ENCODE measurements around the gene TMEM225B.
A peak's percentile ranks its signal among the peaks of the same experiment; 100 is the strongest.
"Not testable (repeated sequence)": the region's sequence is repeated elsewhere in the genome, so short reads cannot be mapped to it uniquely, and the experiment has no call there.

The TMEM225B gene

GRCh38 chr7:99579281-99579955 lies 18.6 kb upstream of the TMEM225B start:
- DNase-seq, result no peak

GRCh38 chr7:99579956-99580777 lies 17.9 kb upstream of the TMEM225B start:
- DNase-seq, result peak; percentile 45

DNA sequence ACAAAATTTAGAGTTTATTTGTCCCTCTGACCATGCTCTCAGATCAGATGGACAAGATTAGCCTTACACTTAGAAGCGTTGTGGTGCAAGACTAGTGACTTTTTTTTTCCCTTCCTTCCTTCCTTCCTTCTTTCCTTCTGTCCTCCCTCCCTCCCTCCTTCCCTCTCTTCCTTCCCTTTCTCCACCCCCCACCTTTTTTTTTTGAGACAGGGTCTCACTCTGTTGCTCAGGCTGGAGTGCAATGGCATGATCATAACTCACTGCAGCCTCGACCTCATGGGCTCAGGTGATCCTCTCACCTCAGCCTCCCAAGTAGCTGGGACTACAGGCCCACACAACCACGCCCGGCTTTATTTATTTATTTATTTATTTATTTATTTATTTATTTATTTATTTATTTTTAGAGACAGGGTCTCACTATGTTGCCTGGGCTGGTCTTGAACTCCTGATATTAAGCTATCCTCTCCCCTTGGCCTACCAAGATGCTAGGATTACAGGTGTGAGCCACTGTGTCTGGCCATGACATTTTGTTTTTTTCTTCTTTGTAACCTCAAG lies 17.2 kb upstream of the TMEM225B start:
- DNase-seq, result not testable (repeated sequence)

DNA sequence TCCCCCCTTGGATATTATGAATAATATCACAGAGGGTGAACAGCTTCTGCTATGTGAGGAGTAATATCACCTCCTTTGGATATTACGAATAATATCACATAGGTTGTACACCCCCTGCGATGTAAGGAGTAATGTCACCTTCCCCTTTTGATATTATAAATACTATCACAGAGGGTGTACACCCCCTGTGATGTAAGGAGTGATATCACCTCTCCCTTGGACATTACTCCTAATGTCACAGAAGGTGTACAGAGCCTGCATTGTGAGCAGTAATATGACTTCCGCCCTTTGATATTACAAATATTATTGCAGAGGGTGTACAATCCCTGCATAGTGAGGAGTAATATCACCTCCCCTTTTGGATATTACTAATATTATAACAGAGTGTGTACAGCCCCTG lies 9.2 kb upstream of the TMEM225B start:
- no peak for DNase-seq

- DNase-seq, result no peak
Observed at GRCh38 chr7:99594948-99595745, 2.9 kb upstream of the TMEM225B start.

DNA sequence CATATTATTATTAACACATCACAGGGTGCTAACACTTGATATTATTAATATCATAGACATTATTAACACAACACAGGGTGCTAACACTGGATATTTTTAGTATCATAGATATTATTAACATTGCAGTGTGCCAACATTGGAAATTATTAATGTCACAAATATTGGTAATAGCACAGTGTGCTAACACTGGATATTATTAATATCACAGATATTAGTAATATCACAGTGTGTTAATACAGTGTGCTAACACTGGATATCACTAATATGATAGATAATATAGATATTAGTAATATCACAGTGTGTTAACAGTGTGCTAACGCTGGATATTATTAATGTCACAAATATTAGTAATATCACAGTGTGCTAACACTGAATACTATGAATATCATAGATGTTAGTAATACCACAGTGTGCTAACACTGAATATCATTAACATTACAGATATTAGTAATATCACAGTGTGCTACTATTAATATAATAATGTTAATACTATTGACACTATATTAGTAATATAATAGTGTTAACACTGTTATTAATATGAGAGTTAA lies 1.6 kb upstream of the TMEM225B start:
- no peak for DNase-seq

- DNase-seq, result no peak
Observed at GRCh38 chr7:99599836-99600235, 1.8 kb downstream of the TMEM225B start.

DNA sequence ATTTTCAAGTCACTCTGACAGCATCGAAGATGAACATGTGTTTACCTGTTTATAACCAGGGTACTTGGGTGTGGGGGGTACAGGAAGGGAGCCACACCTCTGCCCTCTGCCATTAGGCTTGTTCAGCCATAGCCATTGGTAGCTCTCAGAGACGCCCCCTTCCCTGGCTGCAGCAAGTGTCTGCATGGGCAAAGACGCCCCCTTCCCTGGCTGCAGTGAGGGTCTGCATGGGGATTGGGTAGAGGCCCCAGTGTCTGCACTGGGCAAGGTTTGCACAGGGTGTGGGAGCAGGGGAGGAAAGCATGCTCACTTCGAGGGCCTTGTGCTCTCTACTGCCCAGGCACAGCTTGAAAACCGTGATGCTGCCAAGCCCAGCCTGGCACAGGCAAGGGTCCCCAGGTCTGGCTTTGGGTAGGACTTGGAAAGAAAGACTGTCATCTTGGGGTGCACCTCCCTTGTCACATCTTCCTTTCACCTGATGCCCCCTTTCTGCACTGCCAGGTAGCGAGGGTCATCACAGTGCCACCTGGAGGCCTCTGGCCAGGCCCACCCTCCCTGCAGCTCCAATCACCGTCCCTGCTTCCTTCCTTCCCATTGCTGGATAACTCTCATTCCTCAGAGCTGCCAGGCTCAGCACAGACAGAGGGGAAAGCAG lies 3.7 kb downstream of the TMEM225B start:
- DNase-seq, result no peak

GRCh38 chr7:99605527-99605926 lies 7.5 kb downstream of the TMEM225B start:
- no peak for DNase-seq

GRCh38 chr7:99606531-99606930 lies 8.5 kb downstream of the TMEM225B start:
- no peak for DNase-seq

GRCh38 chr7:99607548-99607947 lies 9.5 kb downstream of the TMEM225B start:
- no peak for DNase-seq

GRCh38 chr7:99614495-99614894 lies 16.4 kb downstream of the TMEM225B start:
- no peak for DNase-seq

GRCh38 chr7:99615989-99616358 lies 17.9 kb downstream of the TMEM225B start:
- DNase-seq, result no peak

DNA sequence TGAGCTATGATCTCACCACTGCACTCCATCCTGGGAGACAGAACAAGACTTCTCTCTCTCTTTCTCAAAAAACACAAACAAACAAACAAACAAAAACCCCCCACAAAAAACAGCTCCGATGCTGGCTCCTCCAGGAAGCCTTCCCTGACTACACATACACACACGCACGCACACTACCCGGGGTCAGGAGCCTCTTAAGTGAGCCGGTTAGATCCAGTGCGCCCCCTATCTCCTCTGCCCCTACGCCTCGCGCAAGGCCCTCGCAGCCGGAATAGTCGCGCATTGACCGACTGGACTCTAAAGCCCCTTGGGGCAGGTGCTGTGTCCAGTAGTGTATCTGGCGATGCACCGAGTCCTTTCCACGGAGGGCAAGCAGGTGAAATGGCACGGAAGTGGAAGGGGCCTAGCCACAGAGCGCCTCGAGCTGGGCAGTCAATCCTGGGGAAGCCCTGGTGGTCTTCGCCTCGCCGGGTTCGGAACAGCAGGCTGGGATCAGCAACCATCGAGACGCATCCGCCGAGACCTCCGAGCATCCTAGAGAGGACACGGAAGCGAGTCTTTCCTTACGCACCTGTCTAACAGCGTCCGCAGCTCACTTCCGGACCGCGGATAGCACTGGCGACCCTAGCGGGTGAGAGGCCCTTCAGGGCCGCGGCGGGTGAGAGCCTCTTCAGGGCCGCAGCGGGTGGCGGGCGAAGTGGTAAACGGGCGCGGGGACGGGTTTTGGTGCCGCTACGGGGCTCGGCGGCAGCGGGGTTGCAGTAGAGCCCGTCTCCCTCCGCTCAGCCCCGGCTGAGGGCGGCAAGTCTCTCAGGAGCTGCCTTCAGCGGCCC lies 18.5 kb downstream of the TMEM225B start, which contains the start of gene ZSCAN25:
TSS of gene ZSCAN25 (plus strand) at position 588 of the 833 bp plus-strand sequence. CDS start 2,661 bp downstream, outside the sequence.
- peak; percentile 93 for DNase-seq

DNA sequence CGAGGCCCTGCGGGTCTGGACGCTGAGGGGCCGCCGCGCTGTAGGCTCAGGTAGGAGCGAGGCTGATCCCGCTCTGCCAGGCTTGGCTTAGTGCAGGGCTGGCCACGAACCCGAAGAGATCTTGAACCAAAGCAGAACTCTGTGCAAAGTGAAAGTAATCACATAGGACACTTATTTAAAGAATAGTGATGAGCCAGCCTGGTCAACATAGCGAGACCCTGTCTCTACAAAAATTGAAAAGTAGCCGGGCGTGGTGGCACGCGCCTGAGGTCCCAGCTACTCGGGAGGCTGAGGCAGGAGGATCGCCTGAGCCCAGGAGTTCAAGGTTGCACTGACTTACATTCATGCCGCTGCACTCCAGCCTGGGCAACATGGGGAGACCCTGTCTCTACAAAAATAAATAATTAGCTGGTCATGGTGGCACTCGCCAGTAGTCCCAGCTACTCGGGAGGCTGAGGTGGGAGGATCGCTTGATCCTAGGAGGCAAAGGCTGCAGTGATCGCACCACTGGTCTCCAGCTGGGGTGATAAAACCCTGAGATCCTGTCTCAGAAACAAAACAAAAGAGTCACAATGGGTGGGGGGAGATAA lies 19.2 kb downstream of the TMEM225B start:
- DNase-seq, result no peak

DNA sequence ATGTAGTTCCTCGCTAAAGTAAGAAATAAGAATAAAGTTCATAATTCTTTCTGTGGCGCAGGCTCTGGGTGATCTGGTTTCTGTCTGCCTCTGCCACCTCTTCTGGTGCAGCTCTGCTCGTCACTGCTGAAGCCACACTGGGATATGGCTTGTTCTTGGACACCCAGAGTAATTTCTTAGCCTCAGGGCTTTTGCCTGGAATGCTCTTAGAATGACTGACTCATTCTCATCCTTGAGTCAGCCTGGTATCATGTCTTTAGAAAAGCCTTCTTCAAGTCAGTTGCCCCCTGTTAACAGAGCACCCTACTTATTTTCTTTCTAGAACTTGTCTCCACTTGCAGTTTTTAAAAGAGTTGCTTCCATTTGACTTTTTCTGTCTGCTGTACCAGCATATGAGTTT lies 20.7 kb downstream of the TMEM225B start:
- DNase-seq, result peak; percentile 23

- no peak for DNase-seq
Observed at GRCh38 chr7:99619571-99620130, 21.6 kb downstream of the TMEM225B start.

- no peak for DNase-seq
Observed at GRCh38 chr7:99621271-99621670, 23.2 kb downstream of the TMEM225B start.

- no peak for DNase-seq
Observed at GRCh38 chr7:99622596-99622995, 24.5 kb downstream of the TMEM225B start.

- no peak for DNase-seq
Observed at GRCh38 chr7:99623091-99623693, 25.1 kb downstream of the TMEM225B start.

All from fibroblast of skin of scalp (primary cell).